Mammary epithelial cell (primary cell): ENCODE data around the gene SANBR.

Source experiments
- CTCF ChIP-seq, 2 donors: IDR thresholded peaks in 1 of 2; conservative IDR thresholded peaks in 1 of 2; 2 replicates each; pipeline ENCODE4 v1.5.1; 2011 to 2012; ENCODE audit warnings: inconsistent platforms in 2 of 2, low read length in 2 of 2, mild to moderate bottlenecking in 2 of 2, control low read depth in 1 of 2, low read depth in 1 of 2; ENCODE audit not compliant: insufficient read depth in 1 of 2; ENCODE audit errors: extremely low read depth in 1 of 2
- EZH2 ChIP-seq: IDR thresholded peaks from 2 replicates; pipeline ENCODE4 v1.6.1; 2012; ENCODE audit warnings: low read length, inconsistent platforms, borderline replicate concordance

- no peak for TF ChIP-seq CTCF (conservative IDR thresholded peaks at IDR 0.05 in 1 of 2, IDR thresholded peaks at IDR 0.05 in 1 of 2; ENCODE audit: extremely low read depth in 1 of 2, insufficient read depth in 1 of 2, low read depth in 1 of 2, low read length in 2 of 2)
- TF ChIP-seq EZH2 = no peak
Observed at GRCh38 chr2:61090386-61090921, 24.8 kb downstream of the SANBR start.
